Measurements from ENCODE around the gene TRIM45. TPM values are rescaled to one million over a fixed set of nuclear protein-coding genes. Genes with fewer than 3 reads are reported as not detected.

Gene TRIM45
- total and polyA plus RNA-seq, 2 of the 13 experiments (the other 11 are each of a cell fraction or from before 2014, with no cell fraction given): 1.9 to 2.3 TPM

- TF ChIP-seq ZNF263 (CRISPR knock-in tag; IDR thresholded peaks at IDR 0.05) (no peak), ZNF34 (CRISPR knock-in tag; IDR thresholded peaks at IDR 0.05; ENCODE audit: borderline replicate concordance) (no peak), FIP1L1 (IDR thresholded peaks at IDR 0.05; ENCODE audit: borderline replicate concordance, insufficient read depth, low read depth, low read length) (no peak), DNMT1 (CRISPR knock-in tag; IDR thresholded peaks at IDR 0.05) (peak; percentile 73; the same call in 1 of the 2 replicates), NFYB (CRISPR knock-in tag; IDR thresholded peaks at IDR 0.05) (peak; percentile 90), KAT7 (CRISPR knock-in tag; IDR thresholded peaks at IDR 0.05; ENCODE audit: borderline replicate concordance) (no peak), XRCC5 (optimal IDR thresholded peaks at IDR 0.05; ENCODE audit: low read length) (peak; percentile 64), HOMEZ (CRISPR knock-in tag; IDR thresholded peaks at IDR 0.05; ENCODE audit: low read depth) (no peak), ZNF383 (CRISPR knock-in tag; IDR thresholded peaks at IDR 0.05; ENCODE audit: borderline replicate concordance) (0 out of 2 replicates have a peak, but pooled peaks have one; percentile 14), ATF1 (CRISPR knock-in tag; IDR thresholded peaks at IDR 0.05) (peak; percentile 71), SP4 (CRISPR knock-in tag; IDR thresholded peaks at IDR 0.05) (peak; percentile 74), ZNF879 (CRISPR knock-in tag; IDR thresholded peaks at IDR 0.05) (peak; percentile 94; the same call in 1 of the 2 replicates), ISL2 (CRISPR knock-in tag; IDR thresholded peaks at IDR 0.05) (peak; percentile 42; the same call in 1 of the 2 replicates), YEATS4 (CRISPR knock-in tag; IDR thresholded peaks at IDR 0.05; ENCODE audit: borderline replicate concordance) (peak; percentile 62; the same call in 1 of the 2 replicates), CEBPZ (IDR thresholded peaks at IDR 0.05; ENCODE audit: low read length) (peak; percentile 25; the same call in 1 of the 2 replicates), RELA (CRISPR knock-in tag; IDR thresholded peaks at IDR 0.05) (no peak), ZNF430 (CRISPR knock-in tag; IDR thresholded peaks at IDR 0.05) (0 out of 2 replicates have a peak, but pooled peaks have one; percentile 44), GATAD1 (CRISPR knock-in tag; IDR thresholded peaks at IDR 0.05) (peak; percentile 33; the same call in 1 of the 2 replicates), HNRNPLL (IDR thresholded peaks at IDR 0.05; ENCODE audit: low read depth, low read length, poor library complexity, severe bottlenecking) (peak; percentile 62), MAF1 (CRISPR knock-in tag; IDR thresholded peaks at IDR 0.05; ENCODE audit: borderline replicate concordance) (no peak), RFX3 (CRISPR knock-in tag; IDR thresholded peaks at IDR 0.05) (no peak), SMC3 (IDR thresholded peaks at IDR 0.05; ENCODE audit: low read length) (peak; percentile 3; the same call in 1 of the 2 replicates), CHCHD3 (CRISPR knock-in tag; IDR thresholded peaks at IDR 0.05) (0 out of 2 replicates have a peak, but pooled peaks have one; percentile 45), SP5 (CRISPR knock-in tag; IDR thresholded peaks at IDR 0.05; ENCODE audit: borderline replicate concordance, low read depth) (peak; percentile 7; the same call in 1 of the 2 replicates), ZNF562 (CRISPR knock-in tag; IDR thresholded peaks at IDR 0.05; ENCODE audit: borderline replicate concordance) (no peak), ZNF564 (CRISPR knock-in tag; IDR thresholded peaks at IDR 0.05) (peak; percentile 56)
Observed at GRCh38 chr1:117121589-117122329, at the start of gene TRIM45 (continued).

Measured in HepG2 (cell line).